Subcutaneous adipose tissue (tissue), 4 donors: Measurements from ENCODE around the gene SND1. TPM values are rescaled to one million over a fixed set of nuclear protein-coding genes. Genes with fewer than 3 reads are reported as not detected.

Experiments used
- total RNA-seq, 4 donors: library from RNA; depleted of rRNA; stranded (reverse); fragments of >200 nt; gene quantifications; one replicate each; pipeline ENCODE4 v1.1.0, GENCODE V29; 2016
- TF ChIP-seq, protein P1 (sequence below): fragments of 450-650 bp; IDR thresholded peaks from one replicate; pipeline ENCODE4 v1.5.1; 2016; ENCODE audit warnings: low read depth, mild to moderate bottlenecking, control low read depth, antibody characterized with exemption, moderate library complexity

Gene SND1
- total RNA-seq, 4 donors from 2014 or later: 73.9 to 98.3 (median 88.9) TPM

- TF ChIP-seq, protein P1, sequence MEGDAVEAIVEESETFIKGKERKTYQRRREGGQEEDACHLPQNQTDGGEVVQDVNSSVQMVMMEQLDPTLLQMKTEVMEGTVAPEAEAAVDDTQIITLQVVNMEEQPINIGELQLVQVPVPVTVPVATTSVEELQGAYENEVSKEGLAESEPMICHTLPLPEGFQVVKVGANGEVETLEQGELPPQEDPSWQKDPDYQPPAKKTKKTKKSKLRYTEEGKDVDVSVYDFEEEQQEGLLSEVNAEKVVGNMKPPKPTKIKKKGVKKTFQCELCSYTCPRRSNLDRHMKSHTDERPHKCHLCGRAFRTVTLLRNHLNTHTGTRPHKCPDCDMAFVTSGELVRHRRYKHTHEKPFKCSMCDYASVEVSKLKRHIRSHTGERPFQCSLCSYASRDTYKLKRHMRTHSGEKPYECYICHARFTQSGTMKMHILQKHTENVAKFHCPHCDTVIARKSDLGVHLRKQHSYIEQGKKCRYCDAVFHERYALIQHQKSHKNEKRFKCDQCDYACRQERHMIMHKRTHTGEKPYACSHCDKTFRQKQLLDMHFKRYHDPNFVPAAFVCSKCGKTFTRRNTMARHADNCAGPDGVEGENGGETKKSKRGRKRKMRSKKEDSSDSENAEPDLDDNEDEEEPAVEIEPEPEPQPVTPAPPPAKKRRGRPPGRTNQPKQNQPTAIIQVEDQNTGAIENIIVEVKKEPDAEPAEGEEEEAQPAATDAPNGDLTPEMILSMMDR: no peak
These were observed 130.1 kb downstream of the SND1 start for GRCh38 chr7:127782075-127782474.

DNA sequence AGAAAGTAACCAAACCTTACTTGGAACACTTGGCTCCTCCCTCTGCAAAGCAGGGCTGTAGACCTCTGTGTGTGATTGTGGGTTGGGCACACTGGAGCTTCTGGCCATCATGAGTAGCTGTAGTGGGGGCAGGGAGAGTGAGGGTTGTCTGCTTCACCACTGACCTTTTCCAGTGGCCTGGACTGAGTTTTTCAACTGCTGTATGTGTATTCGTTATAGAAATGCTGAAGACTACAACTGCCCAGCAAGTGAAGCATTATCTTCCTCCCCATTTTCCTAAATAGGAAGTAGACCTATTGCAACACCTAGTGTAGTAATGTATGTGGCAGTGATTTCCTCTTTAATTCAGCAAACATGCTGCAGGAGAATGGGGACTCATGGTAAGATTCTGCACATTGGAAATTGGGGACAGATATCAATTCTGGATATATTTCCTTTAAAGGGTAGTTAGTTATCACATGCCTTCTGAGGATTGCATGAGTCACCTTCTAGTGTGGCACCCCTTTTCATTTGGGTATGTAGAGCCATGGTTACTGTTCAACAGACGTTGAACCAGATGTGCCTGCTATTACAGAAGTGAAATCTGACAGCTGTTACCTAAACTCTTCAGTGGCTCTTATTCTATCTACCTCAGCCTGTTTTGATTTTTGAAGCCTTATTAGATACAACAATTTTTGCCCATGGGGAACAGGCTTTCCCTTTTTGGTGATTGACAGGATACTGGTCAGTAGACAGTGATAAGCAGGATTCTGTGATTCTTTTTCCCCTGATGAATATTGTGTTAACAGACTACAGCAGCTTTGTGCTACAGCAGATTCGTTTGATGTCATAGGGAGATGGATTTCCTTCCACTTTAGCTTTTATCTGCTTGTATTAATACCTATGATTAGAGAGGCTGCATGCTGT lies 130.9 kb downstream of the SND1 start:
- TF ChIP-seq, protein P1: no peak

DNA sequence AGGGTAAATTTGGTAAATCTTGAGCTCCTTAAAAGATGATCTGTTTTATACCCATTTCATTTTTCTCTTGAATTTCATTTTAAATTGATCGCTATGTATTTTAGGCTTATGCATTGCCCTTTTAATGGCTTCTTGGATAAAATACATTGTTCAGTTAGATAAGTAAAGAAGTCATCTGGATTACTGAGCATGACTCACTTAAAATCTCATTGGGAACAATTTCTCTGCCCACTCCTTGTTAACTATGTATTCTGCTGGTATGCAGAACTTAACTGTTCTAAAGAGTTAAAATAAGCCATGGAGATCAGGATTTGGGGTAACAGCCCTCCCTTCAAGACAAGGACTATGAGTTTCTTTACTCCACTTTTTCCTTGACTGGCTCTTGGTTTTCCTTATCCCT lies 134.2 kb downstream of the SND1 start:
- TF ChIP-seq, protein P1: no peak

GRCh38 chr7:127789031-127789430 lies 137.0 kb downstream of the SND1 start:
- TF ChIP-seq, protein P1: no peak

GRCh38 chr7:127791446-127792189 lies 139.6 kb downstream of the SND1 start:
- TF ChIP-seq, protein P1: no peak

GRCh38 chr7:127792528-127793342 lies 140.7 kb downstream of the SND1 start:
- TF ChIP-seq, protein P1: no peak
